CD4-positive, CD25-positive, alpha-beta regulatory T cell (primary cell): ENCODE results near the gene IQGAP3. TPM values are rescaled to one million over a fixed set of nuclear protein-coding genes. Genes with fewer than 3 reads are reported as not detected.

Experiments
- ATAC-seq, 2 donors: fragments of 150-1000 bp; cut with Tn5 transposase; one replicate each; pipeline ENCODE4 v1.10.0; 2021; ENCODE audit warnings: low read depth in 2 of 2, moderate number of reproducible peaks in 2 of 2, moderate library complexity in 1 of 2
- DNase-seq, 3 donors: peaks; one replicate each; pipeline versions ENCODE4 v3.0.0 to v3.0.0-alpha.2; 2012 to 2022; ENCODE audit warnings: mixed read lengths in 1 of 3
- H3K27ac ChIP-seq: one replicate; pipeline ENCODE4 v1.7.0; 2013; ENCODE audit warnings: mild to moderate bottlenecking, low read length; ENCODE audit not compliant: insufficient read depth, poor library complexity, severe bottlenecking
- H3K27me3 ChIP-seq: one replicate; pipeline ENCODE4 v1.7.0; 2013; ENCODE audit warnings: low read length; ENCODE audit not compliant: control insufficient read depth, insufficient read depth
- H3K36me3 ChIP-seq: one replicate; pipeline ENCODE4 v1.7.0; 2013; ENCODE audit warnings: mild to moderate bottlenecking, low read length, moderate library complexity; ENCODE audit not compliant: control insufficient read depth, insufficient read depth
- H3K4me1 ChIP-seq: 2 replicates; pipeline ENCODE4 v1.7.0; 2013; ENCODE audit warnings: mild to moderate bottlenecking, low read length; ENCODE audit not compliant: insufficient read depth, control insufficient read depth, poor library complexity, severe bottlenecking
- H3K4me3 ChIP-seq: one replicate; pipeline ENCODE4 v1.7.0; 2013; ENCODE audit warnings: low read depth, mild to moderate bottlenecking, low read length, moderate library complexity
- H3K9me3 ChIP-seq, 2 experiments: 1 replicate in 1 of 2; 2 replicates in 1 of 2; pipeline ENCODE4 v1.7.0; 2013; ENCODE audit warnings: low read length in 2 of 2, mild to moderate bottlenecking in 1 of 2, moderate library complexity in 1 of 2; ENCODE audit not compliant: control insufficient read depth in 2 of 2
- H3K27ac Mint-ChIP-seq, 3 donors: one replicate each; pipeline ENCODE4 v1.8.0; 2020 to 2022; ENCODE audit warnings: mild to moderate bottlenecking in 3 of 3, mixed read lengths in 3 of 3, moderate library complexity in 2 of 3
- H3K27me3 Mint-ChIP-seq: one replicate; pipeline ENCODE4 v1.8.0; 2022; ENCODE audit warnings: mild to moderate bottlenecking, mixed read lengths
- H3K36me3 Mint-ChIP-seq: one replicate; pipeline ENCODE4 v1.8.0; 2020; ENCODE audit warnings: mixed read lengths
- H3K4me1 Mint-ChIP-seq, 4 donors: one replicate each; pipeline ENCODE4 v1.8.0; 2020 to 2022; ENCODE audit warnings: mixed read lengths in 4 of 4, mild to moderate bottlenecking in 1 of 4
- H3K4me3 Mint-ChIP-seq, 4 donors: one replicate each; pipeline ENCODE4 v1.8.0; 2020 to 2022; ENCODE audit warnings: mild to moderate bottlenecking in 4 of 4, mixed read lengths in 4 of 4, moderate library complexity in 3 of 4
- H3K9me3 Mint-ChIP-seq, 7 donors: one replicate each; pipeline ENCODE4 v1.8.0; 2020 to 2022; ENCODE audit warnings: mixed read lengths in 7 of 7, mild to moderate bottlenecking in 3 of 7, moderate library complexity in 2 of 7
- polyA plus RNA-seq, 4 donors: library from polyadenylated mRNA; unstranded; fragments of 300-500 nt; fragmentation: Illumina TruSeq; gene quantifications; one replicate each; pipeline ENCODE4 v1.2.3, GENCODE V29; 2021
- total RNA-seq: library from RNA; stranded (reverse); gene quantifications from one replicate; pipeline ENCODE4 v1.2.3, GENCODE V29; 2022

Gene IQGAP3
- total and polyA plus RNA-seq, 5 donors from 2014 or later: 0.05 to 0.98 (median 0.10) TPM

GRCh38 chr1:156578055-156578454 is 5.7 kb upstream of the IQGAP3 start:
- DNase-seq (no peak), ATAC-seq (no peak)
- H3K4me3 ChIP-seq: no peak overlapping the region
- no peaks in the 10 kb centered on the region for H3K4me1 ChIP-seq
- no peak overlapping the region for H3K27ac ChIP-seq
- Mint-ChIP-seq H3K27ac (peak overlapping the region in 1 of 3 donors; percentile 79), H3K36me3 (no peaks in the 10 kb centered on the region), H3K27me3 (peaks cover 12% of the 10 kb centered on the region), H3K4me3 (peak overlapping the region in 1 of 4 donors; percentile 28), H3K9me3 (no peaks in the 10 kb centered on the region), H3K4me1 (peaks cover 0 to 10% (median 4%) of the 10 kb centered on the region in 4 donors)
- peaks cover 2% of the 10 kb centered on the region for H3K27me3 ChIP-seq
- H3K9me3 ChIP-seq: no peaks in the 10 kb centered on the region
- H3K36me3 ChIP-seq: no peaks in the 10 kb centered on the region

GRCh38 chr1:156577550-156577949 is 5.2 kb upstream of the IQGAP3 start:
- peaks cover under 1 to 14% (median 7%) of the 10 kb centered on the region in 4 donors for H3K4me1 Mint-ChIP-seq
- no peak for ATAC-seq
- H3K27ac ChIP-seq: no peak overlapping the region
- peaks cover 0 to 4% (median 0%) of the 10 kb centered on the region in 7 donors for H3K9me3 Mint-ChIP-seq
- no peaks in the 10 kb centered on the region for H3K9me3 ChIP-seq
- DNase-seq: no peak
- no peak overlapping the region for H3K4me3 Mint-ChIP-seq
- peaks cover 6% of the 10 kb centered on the region for H3K27me3 ChIP-seq
- H3K4me3 ChIP-seq: no peak overlapping the region
- no peaks in the 10 kb centered on the region for H3K36me3 Mint-ChIP-seq
- peaks cover 17% of the 10 kb centered on the region for H3K27me3 Mint-ChIP-seq
- H3K4me1 ChIP-seq: peaks cover 2% of the 10 kb centered on the region
- no peaks in the 10 kb centered on the region for H3K36me3 ChIP-seq
- peak overlapping the region in 1 of 3 donors; percentile 79 for H3K27ac Mint-ChIP-seq

- no peak for DNase-seq
- no peak overlapping the region for H3K27ac Mint-ChIP-seq
- no peak overlapping the region for H3K4me3 Mint-ChIP-seq
- peaks cover 10% of the 10 kb centered on the region for H3K4me1 ChIP-seq
- no peaks in the 10 kb centered on the region for H3K36me3 Mint-ChIP-seq
- H3K9me3 ChIP-seq: no peaks in the 10 kb centered on the region
- no peak overlapping the region for H3K4me3 ChIP-seq
- H3K36me3 ChIP-seq: no peaks in the 10 kb centered on the region
- H3K4me1 Mint-ChIP-seq: peaks cover 8 to 20% (median 13%) of the 10 kb centered on the region in 4 donors
- H3K9me3 Mint-ChIP-seq: peaks cover 0 to 4% (median 0%) of the 10 kb centered on the region in 7 donors
- H3K27ac ChIP-seq: no peak overlapping the region
- ATAC-seq: no peak
- peaks cover 10% of the 10 kb centered on the region for H3K27me3 ChIP-seq
- H3K27me3 Mint-ChIP-seq: peaks cover 30% of the 10 kb centered on the region
Observed at GRCh38 chr1:156574039-156574633, 1.8 kb upstream of the IQGAP3 start.

GRCh38 chr1:156572663-156573018 is 276 bp upstream of the IQGAP3 start:
- Mint-ChIP-seq H3K4me3 (peak overlapping the region; percentile 40 to 94 (median 86)), H3K4me1 (peaks cover 8 to 20% (median 13%) of the 10 kb centered on the region in 4 donors), H3K27ac (peak overlapping the region in 1 of 3 donors; percentile 59)

GRCh38 chr1:156571261-156571852 is 1.0 kb downstream of the IQGAP3 start:
- DNase-seq (no peak), ATAC-seq (no peak)
- Histone ChIP-seq H3K27me3 (peaks cover 10% of the 10 kb centered on the region), H3K4me1 (peaks cover 10% of the 10 kb centered on the region), H3K36me3 (no peaks in the 10 kb centered on the region), H3K4me3 (no peak overlapping the region), H3K27ac (no peak overlapping the region), H3K9me3 (no peaks in the 10 kb centered on the region)
- Mint-ChIP-seq H3K27ac (no peak overlapping the region), H3K36me3 (no peaks in the 10 kb centered on the region), H3K27me3 (peaks cover 30% of the 10 kb centered on the region), H3K9me3 (peaks cover 0 to 4% (median 0%) of the 10 kb centered on the region in 7 donors), H3K4me1 (peaks cover 8 to 20% (median 13%) of the 10 kb centered on the region in 4 donors), H3K4me3 (peak overlapping the region in 1 of 4 donors; percentile 88)

More at GRCh38 chr1:156572663-156573018, 276 bp upstream of the IQGAP3 start:
- Histone ChIP-seq H3K9me3 (no peaks in the 10 kb centered on the region), H3K27ac (no peak overlapping the region), H3K4me1 (peaks cover 10% of the 10 kb centered on the region), H3K27me3 (peaks cover 10% of the 10 kb centered on the region), H3K4me3 (peak overlapping the region; percentile 35), H3K36me3 (no peaks in the 10 kb centered on the region)
- Mint-ChIP-seq H3K36me3 (no peaks in the 10 kb centered on the region), H3K9me3 (peaks cover 0 to 4% (median 0%) of the 10 kb centered on the region in 7 donors), H3K27me3 (peaks cover 30% of the 10 kb centered on the region)
- ATAC-seq: no peak
- no peak for DNase-seq

GRCh38 chr1:156566436-156566835 is 5.9 kb downstream of the IQGAP3 start:
- no peak for ATAC-seq
- H3K36me3 ChIP-seq: no peaks in the 10 kb centered on the region
- Mint-ChIP-seq H3K4me3 (no peak overlapping the region), H3K27ac (peak overlapping the region in 1 of 3 donors; percentile 25), H3K36me3 (no peaks in the 10 kb centered on the region), H3K27me3 (peaks cover 4% of the 10 kb centered on the region), H3K9me3 (no peaks in the 10 kb centered on the region), H3K4me1 (peaks cover 0 to 5% (median 3%) of the 10 kb centered on the region in 4 donors)
- no peaks in the 10 kb centered on the region for H3K9me3 ChIP-seq
- no peak overlapping the region for H3K27ac ChIP-seq
- H3K27me3 ChIP-seq: peaks cover 3% of the 10 kb centered on the region
- no peak for DNase-seq
- H3K4me1 ChIP-seq: no peaks in the 10 kb centered on the region
- no peak overlapping the region for H3K4me3 ChIP-seq

- Mint-ChIP-seq H3K27ac (no peak overlapping the region), H3K9me3 (no peaks in the 10 kb centered on the region), H3K27me3 (no peaks in the 10 kb centered on the region), H3K4me3 (no peak overlapping the region), H3K36me3 (no peaks in the 10 kb centered on the region), H3K4me1 (peaks cover 0 to 1% (median 0%) of the 10 kb centered on the region in 4 donors)
- DNase-seq (no peak), ATAC-seq (no peak)
- no peaks in the 10 kb centered on the region for H3K36me3 ChIP-seq
- no peaks in the 10 kb centered on the region for H3K9me3 ChIP-seq
- H3K27ac ChIP-seq: no peak overlapping the region
- no peak overlapping the region for H3K4me3 ChIP-seq
- no peaks in the 10 kb centered on the region for H3K4me1 ChIP-seq
- no peaks in the 10 kb centered on the region for H3K27me3 ChIP-seq
Observed at GRCh38 chr1:156565519-156565918, 6.8 kb downstream of the IQGAP3 start.
